Kidney epithelial cell (primary cell): ENCODE results near the gene HOXD8. TPM values are rescaled to one million over a fixed set of nuclear protein-coding genes. Genes with fewer than 3 reads are reported as not detected.
A peak's percentile ranks its signal among the peaks of the same experiment; 100 is the strongest.

Source experiments
- DNase-seq: peaks from one replicate; pipeline ENCODE4 v3.0.0-alpha.2; 2010; ENCODE audit warnings: low read depth
- H3K27me3 ChIP-seq: 2 replicates; pipeline ENCODE4 v1.6.0; 2011; ENCODE audit warnings: low read length; ENCODE audit not compliant: control insufficient read depth, insufficient read depth
- H3K36me3 ChIP-seq: 2 replicates; pipeline ENCODE4 v1.5.1; 2011; ENCODE audit warnings: low read length; ENCODE audit not compliant: control insufficient read depth, insufficient read depth
- H3K4me3 ChIP-seq: 2 replicates; pipeline ENCODE4 v1.5.1; 2011; ENCODE audit warnings: low read depth, mild to moderate bottlenecking, control low read depth, low read length
- CTCF ChIP-seq: IDR thresholded peaks from 2 replicates; pipeline ENCODE4 v1.5.1; 2011; ENCODE audit warnings: mild to moderate bottlenecking, moderate library complexity, low read length, control low read depth, inconsistent platforms; ENCODE audit not compliant: insufficient read depth, poor library complexity, severe bottlenecking
- total RNA-seq: library from RNA; depleted of rRNA; stranded (reverse); fragments of >200 nt; gene quantifications from 2 replicates; pipeline ENCODE4 v1.2.3, GENCODE V29; 2015

HOXD8 gene
- total RNA-seq, 1 donor from 2014 or later, result 18.1 TPM

- TF ChIP-seq CTCF, result no peak
- Histone ChIP-seq H3K27me3 (peaks cover 5% of the 10 kb centered on the region), H3K36me3 (no peaks in the 10 kb centered on the region), H3K4me3 (peak overlapping the region; percentile 63)
- no peak for DNase-seq
Observed at GRCh38 chr2:176107731-176108181, 21.7 kb upstream of the HOXD8 start.

DNA sequence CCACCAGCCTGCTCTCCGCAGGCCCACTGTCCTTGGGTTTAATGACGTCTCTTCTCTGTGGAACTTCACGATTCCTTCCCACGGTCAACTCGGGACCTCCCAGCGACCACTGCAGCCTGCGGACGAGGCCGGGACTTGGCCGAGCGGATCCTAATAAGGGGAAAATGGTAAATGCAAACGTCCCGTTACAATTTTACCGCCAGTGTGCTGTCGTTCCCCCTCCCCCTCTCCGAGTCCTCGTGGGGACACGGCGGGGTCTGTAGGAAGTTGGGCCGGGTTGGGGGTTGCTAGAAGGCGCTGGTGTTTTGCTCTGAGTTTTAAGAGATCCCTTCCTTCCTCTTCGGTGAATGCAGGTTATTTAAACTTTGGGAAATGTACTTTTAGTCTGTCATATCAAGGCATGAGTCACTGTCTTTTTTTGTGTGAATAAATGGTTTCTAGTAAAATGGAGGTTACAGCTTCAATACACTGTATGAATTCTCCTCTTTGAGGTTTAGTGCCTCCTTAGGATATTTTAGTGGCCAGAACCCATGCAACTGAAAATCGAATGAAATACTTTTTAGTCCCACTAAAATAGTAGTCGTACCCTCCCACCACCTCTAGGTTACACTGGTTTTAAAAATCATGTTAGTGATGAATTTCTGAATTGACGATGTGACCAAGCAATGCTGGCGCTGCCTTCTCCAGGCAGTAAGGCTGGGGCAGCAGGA is 20.2 kb upstream of the HOXD8 start:
- peaks cover 5% of the 10 kb centered on the region for H3K27me3 ChIP-seq
- no peaks in the 10 kb centered on the region for H3K36me3 ChIP-seq
- DNase-seq, result no peak
- H3K4me3 ChIP-seq, result peak overlapping the region; percentile 63
- TF ChIP-seq CTCF, result no peak

DNA sequence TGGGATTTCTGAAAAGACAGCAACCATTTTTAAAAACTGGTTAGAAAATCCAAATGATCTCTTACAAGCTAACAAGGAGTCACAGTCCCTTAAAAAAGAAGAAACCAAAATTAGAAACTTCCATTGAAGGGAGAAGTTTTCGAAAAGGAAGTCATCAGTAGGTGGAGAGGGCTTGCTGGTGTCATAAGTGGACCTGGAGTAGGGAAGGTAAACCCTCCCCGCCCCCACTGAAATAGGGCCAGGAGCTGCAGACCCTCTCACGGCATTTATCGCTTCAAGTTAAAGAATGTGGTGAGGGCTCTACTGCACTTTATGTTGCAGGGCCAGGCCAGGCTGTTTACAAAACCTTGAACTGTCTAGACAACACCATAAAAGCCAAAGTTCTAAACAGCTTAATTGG is 19.6 kb upstream of the HOXD8 start:
- Histone ChIP-seq H3K27me3 (peaks cover 3% of the 10 kb centered on the region), H3K36me3 (no peaks in the 10 kb centered on the region), H3K4me3 (peak overlapping the region; percentile 63)
- no peak for DNase-seq
- no peak for TF ChIP-seq CTCF

DNA sequence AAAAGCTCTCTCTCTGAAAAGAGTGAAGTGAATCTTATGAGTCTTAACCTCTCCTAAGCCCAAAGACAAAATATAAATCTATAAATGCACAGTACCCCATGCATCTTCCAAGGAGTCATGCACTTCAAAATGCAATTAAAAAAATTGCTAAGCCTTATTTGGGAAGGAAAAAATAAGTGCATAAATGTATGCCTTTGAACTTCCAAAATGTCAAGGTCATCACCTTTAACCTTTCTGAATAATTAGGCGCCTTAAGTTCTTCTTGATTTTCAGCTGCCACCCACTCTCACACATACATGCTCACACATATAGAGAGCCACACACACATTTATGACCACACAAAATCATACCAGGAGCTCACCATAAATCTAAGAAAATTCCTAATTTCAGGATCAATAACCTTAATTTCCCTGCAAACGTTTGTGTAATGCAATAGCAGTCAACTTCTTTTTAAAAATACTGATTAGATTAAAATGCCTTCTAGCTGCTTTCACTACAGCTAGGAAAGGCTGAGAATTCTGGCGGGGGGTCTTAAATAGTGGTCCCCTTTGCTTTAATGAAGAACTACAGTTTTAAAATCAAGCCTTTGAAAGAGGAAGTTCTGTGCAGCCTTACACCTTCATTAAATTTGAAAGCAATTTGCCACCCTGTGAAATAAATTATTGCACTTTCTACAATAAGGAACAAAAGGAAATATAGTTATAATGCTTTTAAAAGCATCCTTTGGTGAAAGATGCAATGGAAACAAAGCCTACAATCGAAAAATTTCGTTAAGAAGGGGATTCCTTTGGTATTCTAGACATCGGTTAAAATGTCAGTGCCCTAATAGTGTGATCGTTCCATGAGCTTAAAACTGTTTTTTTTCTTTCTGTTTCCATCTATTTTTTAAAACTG is 18.8 kb upstream of the HOXD8 start:
- DNase-seq, result no peak
- H3K27me3 ChIP-seq, result peaks cover 3% of the 10 kb centered on the region
- no peak for TF ChIP-seq CTCF
- H3K4me3 ChIP-seq, result peak overlapping the region; percentile 63
- H3K36me3 ChIP-seq, result no peaks in the 10 kb centered on the region

- H3K4me3 ChIP-seq, result peak overlapping the region; percentile 63
- TF ChIP-seq CTCF, result peak; percentile 89
- DNase-seq, result no peak
- H3K27me3 ChIP-seq, result peaks cover 3% of the 10 kb centered on the region
- no peaks in the 10 kb centered on the region for H3K36me3 ChIP-seq
Observed at GRCh38 chr2:176111309-176111663, 18.2 kb upstream of the HOXD8 start.
